Kidney capillary endothelial cell (primary cell): ENCODE results near the gene ADM5.
A peak's percentile ranks its signal among the peaks of the same experiment; 100 is the strongest.

Experiments
- DNase-seq: peaks from one replicate; pipeline ENCODE4 v3.0.0-alpha.2; 2018; ENCODE audit warnings: low spot score

ADM5 gene, protein sequence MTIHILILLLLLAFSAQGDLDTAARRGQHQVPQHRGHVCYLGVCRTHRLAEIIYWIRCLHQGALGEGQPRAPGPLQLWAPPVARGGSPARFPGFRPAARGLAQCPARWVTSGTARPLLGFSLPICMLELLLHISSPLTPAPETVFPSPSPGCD

DNA sequence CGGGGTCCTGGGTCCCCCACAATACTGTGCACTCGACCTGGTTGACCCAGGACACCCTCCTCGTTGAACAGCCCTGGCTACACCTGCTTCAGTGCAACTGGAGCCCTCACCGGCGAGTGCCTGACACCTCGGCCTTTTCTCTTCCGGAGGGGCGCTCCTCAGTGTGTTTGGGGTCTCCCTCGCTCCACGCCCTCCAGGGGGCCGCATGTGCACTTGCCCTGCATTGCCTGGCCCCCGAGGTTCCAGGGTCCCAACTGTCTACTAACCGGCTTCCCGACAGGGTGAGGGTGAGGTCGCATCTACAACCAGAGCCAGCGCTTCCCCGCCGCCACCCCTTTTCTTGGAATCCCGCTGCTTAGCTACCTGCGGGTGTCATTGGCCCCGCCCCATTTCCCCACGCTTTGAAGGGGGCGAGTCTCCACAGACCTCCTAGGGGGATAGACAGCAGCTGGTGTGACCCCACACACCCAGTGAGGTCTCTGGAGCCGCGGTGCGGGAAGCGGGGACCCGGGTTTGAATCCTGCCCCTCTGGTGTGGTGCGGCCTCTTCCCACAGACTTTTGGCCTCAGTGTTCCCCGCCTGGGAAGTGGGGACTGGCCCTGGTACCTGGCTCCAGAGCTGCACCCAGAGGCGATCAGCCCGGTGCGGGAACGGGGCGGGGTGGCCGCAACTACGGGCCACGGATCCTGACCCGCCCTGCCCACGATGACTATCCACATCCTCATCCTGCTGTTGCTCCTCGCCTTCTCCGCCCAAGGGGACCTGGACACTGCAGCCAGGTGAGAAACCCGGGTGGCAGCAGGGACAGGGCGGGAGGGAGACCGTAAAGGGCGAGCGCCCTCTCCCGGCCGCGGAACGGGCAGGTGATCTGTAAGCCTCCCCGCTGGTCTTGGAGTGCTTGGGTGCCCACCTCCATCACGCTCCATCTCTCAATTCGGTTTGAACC is at the start of gene ADM5:
ADM5 (plus strand) TSS at position 462 of the 946 bp plus-strand sequence; CDS start at position 706, 244 bp downstream.
- DNase-seq: no peak

DNA sequence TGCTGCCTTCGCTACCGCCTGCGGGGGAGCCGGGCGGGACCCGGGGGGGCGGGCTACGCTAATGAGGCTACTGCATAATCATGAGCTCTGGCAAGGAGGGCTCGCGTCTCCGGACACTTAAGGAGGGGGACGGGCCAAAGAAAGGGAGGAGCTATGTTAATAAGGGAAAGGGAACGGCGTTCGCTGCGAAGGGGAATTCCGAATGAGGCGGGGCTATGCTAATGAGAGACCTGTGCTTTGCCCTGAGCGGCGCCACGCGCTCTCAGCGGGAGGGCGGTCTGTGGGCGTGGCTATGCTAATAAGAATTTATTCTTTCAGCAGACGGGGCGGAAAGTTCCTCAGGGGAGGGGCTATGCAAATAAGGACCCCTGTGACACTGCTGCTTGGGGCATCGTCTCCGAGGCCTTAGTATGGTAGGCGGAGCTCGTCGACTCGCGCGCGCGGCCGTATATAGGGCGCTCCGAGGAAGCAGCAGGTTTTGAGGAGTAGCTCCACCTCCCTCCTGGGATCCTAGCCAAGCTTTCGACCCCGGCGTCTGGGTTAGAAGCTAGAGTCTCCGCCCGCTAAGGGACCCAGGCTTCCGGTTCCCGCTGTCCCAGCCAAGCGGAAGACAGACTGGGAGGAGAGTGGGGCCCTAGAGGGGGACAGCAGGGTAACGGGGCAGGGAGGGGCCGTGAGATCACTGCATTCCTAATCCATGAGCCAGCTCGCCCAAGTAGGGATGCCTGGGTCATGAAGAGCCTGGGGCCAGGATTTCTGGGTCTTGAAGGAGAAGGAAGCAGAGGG is 49.1 kb upstream of the ADM5 start, which contains the start of gene RRAS:
RRAS (minus strand) TSS at position 31 of the 786 bp plus-strand sequence. CDS start 45 bp downstream, outside the sequence.
- peak; percentile 99 for DNase-seq

DNA sequence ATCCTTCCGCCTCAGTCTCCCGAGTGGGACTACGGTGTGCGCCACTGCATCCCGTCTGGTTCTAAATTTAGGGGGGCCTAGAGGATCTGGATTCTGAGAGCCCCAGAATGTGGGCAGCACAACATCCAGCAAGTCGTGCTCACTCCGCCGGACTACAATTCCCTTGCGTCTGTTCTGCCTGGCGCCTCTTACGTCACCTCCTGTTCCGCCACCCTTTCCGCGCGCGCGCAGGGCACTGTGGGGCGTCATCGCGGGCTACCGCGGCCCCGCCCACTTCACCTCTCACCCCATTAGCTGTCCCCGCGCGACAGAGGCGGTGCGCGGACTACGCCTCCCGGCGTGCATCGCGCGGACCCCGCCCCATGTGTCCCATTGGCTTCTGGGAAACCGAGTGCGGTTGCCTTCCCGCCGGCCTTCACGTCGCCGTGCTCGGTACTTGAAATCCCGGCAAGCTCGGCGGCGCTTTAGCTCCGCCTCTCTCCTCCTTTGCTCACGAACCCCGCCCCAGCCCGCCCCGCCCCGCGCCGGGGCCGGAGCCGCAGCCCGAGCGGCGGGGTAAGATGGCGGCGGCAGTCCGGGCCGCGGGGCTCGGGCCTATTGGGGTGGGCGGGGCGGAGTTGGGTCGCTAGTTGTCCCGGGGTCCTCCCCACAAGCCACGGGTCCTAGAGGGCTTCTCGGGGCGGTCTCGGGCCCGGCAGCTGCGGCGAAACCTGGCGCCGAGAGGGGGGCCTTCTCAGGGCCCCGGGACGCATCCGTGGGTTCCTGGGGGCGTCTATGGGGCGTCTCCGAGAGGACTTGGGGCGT is 47.5 kb upstream of the ADM5 start, which contains the start of gene SCAF1:
SCAF1 (plus strand) TSS at position 522 of the 804 bp plus-strand sequence. CDS start 2,818 bp downstream, outside the sequence.
- peak; percentile 100 for DNase-seq

DNA sequence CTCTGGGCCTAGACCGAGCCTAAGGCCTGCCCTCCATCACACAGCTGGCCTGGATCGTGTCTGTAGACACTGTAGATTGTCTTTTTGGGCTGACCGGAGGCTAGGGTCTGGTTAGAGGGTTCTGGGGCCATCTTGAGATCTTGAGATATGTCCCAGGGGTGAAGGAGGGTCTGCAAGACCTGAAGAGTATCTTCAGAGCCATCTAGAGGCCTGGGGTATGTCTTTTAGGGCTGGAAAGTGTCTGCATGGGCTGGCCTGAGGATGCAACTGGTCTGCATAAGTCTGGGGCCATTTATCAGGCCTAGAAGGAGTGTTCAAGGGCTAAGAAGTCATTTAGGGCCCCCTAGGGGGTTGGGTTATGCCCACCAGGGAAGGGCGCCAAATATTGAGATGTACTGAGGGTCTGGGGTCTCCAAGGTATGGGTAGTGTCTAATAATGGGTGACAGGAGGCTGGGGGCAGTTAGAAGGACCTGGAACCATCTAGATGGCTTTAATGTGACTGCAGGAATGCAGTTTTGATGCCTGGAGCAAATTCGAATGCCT is 46.8 kb upstream of the ADM5 start:
- no peak for DNase-seq

DNA sequence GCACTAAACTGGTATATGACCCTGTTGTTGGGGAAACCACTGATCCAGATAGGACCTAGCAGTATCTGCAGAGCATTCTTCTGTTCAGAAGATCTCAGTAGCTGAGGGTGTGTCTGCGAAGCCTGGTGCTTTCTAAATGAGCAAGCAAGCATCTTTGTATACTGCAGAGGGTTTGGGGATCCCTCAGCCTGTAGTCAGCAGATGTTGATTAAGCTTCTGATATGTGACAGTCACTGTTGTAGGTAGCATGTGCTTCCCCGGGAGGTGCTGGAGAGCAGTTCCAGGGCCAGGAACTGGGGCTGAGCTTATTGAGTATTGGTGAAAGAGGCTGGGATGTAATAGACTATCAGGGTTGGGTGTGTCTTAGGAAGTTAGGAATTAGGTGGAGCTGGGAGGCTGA is 45.9 kb upstream of the ADM5 start:
- no peak for DNase-seq

DNA sequence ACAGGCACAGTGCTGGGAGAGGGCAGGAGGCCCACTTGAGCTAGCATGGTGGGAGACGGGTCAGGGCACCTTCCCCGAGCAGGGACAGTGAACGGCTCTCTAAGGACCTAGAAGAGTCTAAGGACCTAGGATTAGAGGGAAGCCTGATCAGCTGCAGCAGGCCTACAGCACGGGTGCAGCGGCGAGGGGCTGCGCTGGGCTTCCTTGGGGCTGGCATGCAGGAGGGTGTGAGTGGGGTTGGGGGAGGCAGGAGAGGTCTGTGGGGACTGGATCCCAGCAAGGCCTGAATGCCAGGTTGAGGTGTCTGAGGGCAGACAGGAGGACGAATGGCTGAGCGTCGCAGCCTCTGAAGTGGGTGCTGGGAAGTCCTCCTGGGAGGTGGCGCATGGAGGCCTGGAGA is 43.8 kb upstream of the ADM5 start:
- DNase-seq: no peak

DNA sequence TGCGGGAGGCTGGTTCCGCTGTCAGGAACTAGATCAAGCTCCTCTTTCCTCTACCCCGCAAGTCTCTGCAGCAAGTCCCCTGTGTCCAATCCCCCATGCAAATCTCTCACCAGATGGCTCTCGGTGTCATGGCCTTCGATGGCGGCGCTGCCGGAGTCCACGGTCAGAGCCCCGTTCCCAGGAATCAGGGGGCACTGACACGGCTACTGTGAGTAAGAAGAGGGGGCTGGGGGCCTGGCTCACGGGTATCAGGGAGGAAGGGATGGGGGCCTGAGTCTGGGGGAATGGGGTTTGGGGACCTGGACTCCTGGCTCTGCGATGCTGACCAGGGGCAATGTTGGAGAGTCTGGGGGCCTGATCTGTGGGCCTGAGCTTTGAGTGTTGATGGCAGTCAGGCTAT is 43.4 kb upstream of the ADM5 start:
- DNase-seq: no peak

DNA sequence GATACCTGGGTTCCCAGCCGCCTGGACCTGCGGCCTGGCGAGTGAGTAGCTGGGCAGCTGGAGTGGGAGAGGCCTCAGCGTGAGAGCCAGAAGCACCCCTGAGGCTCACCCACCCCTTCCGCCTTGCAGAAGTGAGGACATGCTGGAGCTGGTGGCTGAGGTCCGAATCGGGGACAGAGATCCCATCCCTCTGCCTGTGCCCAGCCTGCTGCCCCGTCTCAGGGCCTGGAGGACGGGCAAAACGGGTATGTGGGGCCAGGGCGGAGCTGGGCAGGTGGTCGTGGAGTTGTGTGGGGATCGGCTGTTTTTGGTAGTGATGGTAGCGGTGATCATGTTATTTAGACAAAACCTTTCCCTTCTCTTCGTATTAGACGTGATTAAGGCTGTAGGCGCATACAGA is 42.8 kb upstream of the ADM5 start:
- no peak for DNase-seq

DNA sequence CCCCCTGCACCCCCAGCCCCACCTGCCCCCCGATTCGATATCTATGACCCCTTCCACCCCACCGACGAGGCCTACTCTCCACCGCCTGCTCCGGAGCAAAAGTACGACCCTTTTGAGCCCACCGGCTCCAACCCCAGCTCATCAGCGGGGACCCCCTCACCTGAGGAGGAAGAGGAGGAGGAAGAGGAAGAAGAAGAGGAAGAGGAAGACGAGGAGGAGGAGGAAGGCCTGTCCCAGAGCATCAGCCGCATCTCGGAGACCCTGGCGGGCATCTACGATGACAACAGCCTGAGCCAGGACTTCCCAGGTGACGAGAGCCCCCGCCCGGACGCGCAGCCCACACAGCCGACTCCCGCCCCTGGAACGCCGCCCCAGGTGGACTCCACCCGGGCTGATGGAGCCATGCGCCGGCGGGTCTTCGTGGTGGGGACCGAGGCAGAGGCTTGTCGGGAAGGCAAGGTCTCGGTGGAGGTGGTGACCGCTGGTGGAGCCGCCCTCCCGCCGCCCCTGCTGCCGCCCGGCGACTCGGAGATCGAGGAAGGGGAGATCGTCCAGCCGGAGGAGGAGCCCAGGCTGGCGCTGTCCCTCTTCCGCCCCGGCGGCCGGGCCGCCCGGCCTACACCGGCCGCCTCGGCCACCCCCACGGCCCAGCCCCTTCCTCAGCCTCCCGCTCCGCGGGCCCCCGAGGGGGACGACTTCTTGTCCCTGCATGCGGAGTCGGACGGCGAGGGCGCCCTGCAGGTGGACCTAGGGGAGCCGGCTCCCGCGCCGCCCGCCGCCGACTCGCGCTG is 38.2 kb upstream of the ADM5 start:
- no peak for DNase-seq

DNA sequence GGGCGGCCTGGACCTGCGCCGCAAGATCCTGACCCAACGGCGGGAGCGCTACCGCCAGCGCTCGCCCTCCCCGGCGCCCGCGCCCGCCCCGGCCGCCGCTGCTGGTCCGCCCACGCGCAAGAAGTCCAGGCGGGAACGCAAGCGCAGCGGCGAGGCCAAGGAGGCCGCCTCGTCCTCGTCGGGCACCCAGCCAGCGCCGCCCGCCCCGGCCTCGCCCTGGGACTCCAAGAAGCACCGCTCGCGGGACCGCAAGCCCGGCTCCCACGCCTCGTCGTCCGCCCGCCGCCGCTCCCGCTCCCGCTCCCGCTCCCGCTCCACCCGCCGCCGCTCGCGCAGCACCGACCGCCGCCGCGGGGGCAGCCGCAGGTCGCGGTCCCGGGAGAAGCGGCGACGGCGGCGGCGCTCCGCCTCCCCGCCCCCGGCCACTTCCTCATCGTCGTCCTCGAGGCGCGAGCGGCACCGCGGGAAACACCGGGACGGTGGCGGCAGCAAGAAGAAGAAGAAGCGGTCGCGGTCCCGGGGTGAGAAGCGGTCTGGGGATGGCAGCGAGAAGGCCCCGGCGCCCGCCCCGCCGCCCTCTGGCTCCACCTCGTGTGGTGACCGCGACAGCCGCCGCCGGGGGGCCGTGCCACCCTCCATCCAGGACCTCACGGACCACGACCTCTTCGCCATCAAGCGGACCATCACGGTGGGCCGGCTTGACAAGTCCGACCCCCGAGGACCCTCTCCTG is 37.4 kb upstream of the ADM5 start:
- DNase-seq: no peak

DNA sequence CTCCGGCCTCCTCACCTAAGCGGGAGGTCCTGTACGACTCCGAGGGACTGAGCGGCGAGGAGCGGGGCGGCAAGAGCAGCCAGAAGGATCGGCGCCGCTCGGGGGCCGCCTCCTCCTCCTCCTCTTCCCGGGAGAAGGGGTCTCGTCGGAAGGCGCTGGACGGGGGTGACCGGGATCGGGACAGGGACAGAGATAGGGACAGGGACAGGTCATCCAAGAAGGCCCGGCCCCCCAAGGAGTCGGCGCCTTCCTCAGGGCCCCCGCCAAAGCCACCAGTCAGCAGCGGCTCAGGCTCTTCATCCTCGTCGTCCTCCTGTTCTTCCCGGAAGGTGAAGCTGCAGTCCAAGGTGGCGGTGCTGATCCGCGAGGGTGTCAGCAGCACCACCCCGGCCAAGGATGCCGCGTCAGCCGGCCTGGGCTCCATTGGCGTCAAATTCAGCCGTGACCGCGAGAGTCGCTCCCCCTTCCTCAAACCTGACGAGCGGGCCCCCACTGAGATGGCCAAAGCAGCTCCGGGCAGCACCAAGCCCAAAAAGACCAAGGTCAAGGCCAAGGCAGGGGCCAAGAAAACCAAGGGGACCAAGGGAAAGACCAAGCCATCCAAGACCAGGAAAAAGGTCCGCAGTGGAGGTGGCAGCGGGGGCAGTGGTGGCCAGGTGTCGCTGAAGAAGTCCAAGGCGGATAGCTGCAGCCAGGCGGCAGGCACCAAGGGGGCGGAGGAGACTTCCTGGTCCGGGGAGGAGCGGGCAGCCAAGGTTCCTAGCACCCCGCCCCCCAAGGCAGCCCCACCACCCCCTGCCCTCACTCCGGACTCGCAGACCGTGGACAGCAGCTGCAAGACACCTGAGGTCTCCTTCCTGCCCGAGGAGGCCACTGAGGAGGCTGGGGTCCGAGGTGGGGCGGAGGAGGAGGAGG is 36.6 kb upstream of the ADM5 start:
- DNase-seq: no peak

DNA sequence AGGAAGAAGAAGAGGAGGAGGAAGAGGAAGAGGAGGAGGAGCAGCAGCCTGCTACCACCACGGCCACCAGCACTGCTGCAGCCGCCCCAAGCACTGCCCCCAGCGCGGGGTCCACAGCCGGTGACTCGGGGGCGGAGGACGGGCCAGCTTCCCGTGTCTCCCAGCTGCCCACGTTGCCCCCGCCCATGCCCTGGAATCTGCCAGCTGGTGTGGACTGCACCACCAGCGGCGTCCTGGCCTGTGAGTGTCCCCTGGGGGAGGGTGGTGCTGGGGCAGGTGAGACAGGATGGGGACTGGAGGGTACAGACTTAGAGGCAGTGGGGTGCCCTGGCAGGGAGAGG is 36.0 kb upstream of the ADM5 start:
- no peak for DNase-seq

DNA sequence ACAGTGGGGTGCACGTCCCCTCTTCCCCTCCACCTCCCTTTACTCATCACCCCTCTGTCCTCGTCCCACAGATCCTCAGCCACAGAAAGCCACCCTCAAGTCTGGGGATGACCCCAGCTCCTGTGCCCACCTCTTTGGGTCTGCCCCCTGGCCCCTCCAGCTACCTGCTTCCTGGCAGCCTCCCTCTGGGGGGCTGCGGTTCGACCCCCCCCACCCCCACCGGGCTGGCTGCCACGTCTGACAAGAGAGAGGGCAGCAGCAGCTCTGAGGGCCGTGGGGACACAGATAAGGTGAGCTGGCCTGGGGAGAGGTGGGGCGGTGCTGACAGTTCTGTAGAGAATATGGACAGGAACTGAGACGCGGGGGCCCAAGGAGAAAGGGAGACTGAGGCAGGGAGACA is 34.8 kb upstream of the ADM5 start:
- no peak for DNase-seq

DNA sequence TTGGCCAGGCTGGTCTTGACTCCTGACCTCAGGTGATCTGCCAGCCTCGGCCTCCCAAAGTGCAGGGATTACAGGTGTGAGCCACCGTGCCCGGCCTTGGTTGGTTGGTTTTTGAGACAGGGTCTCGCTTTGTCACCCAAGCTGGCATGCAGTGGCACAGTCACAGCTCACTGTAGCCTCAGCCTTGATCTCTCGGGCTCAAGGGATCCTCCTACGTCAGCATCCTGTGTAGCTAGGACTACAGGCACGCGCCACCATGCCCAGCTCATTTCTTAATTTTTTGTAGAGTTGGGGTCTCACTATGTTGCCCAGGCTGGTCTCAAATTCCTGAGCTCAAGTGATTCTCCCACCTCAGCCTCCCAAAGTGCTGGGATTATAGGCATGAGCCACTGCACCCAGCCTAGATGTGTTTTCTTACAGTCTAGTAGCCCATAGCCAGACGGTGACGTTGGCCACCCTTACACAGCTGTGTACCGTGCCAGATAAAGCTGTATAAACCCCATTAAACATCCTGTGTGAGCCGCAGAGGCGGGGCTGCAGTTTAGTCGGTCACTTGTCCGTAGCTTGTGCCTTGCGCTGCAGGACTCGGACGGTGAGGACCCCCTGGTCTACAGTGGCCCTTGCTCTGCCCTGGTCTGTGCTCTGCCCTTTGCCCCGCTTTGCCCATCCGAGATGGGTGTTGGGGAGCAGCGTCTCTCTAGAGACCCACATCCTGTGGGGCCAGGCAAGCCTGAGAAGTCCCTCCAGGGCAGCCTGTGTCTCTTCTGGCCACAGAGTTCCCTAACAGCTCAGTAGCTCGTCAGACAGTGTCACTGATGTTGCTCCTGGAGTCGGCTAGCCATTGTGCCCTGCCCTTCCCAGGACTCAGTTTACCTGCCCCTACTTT is 33.6 kb upstream of the ADM5 start:
- no peak for DNase-seq

DNA sequence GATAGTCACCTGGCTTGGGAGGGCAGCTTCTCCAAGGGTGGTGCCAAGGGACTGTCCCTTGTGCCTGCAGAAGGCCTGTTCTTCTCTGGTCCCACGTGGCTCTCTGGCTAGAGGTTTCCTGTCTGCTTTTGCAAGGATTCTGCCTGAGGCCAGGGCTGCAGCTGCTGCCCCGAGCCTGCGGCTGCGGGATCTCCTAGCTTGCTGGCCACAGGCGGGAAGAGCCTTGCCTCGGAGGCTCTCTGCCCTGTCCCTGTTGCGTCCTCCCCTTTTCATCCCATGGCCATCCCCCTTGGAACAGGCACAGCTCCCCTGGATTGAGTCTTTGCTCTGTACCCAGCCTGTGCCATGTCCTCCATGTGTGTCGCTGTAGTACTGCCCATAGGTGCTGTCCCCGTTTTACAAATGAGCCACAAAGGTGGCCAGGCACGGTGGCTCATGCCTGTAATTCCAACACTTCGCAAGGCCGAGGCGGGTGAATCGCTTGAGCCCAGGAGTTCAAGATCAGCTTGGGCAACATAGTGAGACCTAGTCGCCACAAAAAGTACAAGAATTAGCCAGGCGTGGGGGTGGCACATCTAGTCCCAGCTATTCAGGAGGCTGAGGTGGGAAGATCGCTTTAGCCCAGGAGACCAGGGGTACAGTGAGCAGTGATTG is 32.8 kb upstream of the ADM5 start:
- no peak for DNase-seq

DNA sequence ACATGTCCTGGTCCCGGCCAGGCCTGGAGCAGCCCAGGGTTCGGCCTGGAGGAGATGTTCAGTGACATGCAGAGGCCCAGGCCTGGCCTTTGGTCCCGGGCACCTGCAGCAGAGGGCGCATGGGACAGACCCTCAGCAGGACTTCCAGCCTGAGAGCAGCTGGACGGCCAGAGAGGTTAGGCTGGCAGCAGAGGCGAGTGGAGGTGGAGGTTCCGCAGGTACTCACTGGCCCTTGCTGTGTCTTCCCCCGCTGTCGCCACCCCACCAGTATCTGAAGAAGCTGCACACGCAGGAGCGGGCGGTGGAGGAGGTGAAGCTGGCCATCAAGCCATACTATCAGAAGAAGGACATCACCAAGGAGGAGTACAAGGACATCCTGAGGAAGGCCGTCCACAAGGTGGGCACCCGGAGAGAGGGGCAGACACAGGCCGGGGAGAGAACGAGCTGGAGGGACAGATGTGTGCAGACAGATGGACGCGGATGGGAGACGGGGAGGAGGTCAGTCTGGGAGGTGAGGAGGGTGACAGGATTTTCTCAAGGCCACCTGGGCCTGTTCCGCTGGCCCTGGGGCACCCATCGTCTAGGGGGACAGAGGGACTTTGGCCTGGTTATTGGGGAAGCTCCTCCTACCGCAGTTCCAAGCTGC is 31.8 kb upstream of the ADM5 start:
- DNase-seq: no peak

DNA sequence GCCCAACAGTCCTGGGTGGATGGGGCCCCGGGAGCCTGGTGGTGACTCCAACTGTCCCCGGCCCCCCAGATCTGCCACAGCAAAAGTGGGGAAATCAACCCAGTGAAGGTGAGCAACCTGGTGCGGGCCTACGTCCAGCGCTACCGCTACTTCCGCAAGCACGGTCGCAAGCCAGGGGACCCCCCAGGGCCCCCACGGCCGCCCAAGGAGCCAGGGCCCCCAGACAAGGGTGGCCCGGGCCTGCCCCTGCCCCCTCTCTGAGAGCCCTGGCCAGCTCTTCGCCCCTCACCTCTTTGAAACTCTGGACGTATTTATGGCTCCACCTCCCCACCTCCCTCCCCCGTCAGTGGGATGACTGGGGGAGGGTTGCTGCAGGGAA is 31.3 kb upstream of the ADM5 start:
- no peak for DNase-seq
